DMS 273 (cell line): ENCODE results near the gene CYB5RL.
A peak's percentile ranks its signal among the peaks of the same experiment; 100 is the strongest.
"Not testable (repeated sequence)": the region's sequence is repeated elsewhere in the genome, so short reads cannot be mapped to it uniquely, and the experiment has no call there.

Experiments
- DNase-seq: peaks from one replicate; lab custom pipeline; 2025; ENCODE audit not compliant: unreplicated experiment; lab: John Stamatoyannopoulos, UW

CYB5RL gene

GRCh38 chr1:54190526-54190925 is 9.3 kb downstream of the CYB5RL start:
- DNase-seq, result no peak

- DNase-seq, result no peak
These were observed 11.5 kb downstream of the CYB5RL start for GRCh38 chr1:54188291-54188690.

GRCh38 chr1:54186056-54186455 is 13.8 kb downstream of the CYB5RL start:
- DNase-seq, result no peak

- DNase-seq, result peak; percentile 43
These were observed 19.0 kb downstream of the CYB5RL start for GRCh38 chr1:54180701-54181360.

- DNase-seq, result no peak
These were observed 21.3 kb downstream of the CYB5RL start for GRCh38 chr1:54178296-54179070.

- no peak for DNase-seq
These were observed 22.1 kb downstream of the CYB5RL start for GRCh38 chr1:54177726-54178125.

GRCh38 chr1:54176621-54177327 is 23.1 kb downstream of the CYB5RL start:
- no peak for DNase-seq

GRCh38 chr1:54174106-54174505 is 25.7 kb downstream of the CYB5RL start:
- no peak for DNase-seq

- no peak for DNase-seq
These were observed 26.1 kb downstream of the CYB5RL start for GRCh38 chr1:54173681-54174080.

- DNase-seq, result no peak
These were observed 26.9 kb downstream of the CYB5RL start for GRCh38 chr1:54172614-54173599.

GRCh38 chr1:54171606-54172005 is 28.2 kb downstream of the CYB5RL start:
- no peak for DNase-seq

GRCh38 chr1:54171016-54171415 is 28.8 kb downstream of the CYB5RL start:
- no peak for DNase-seq

GRCh38 chr1:54169068-54169467 is 30.8 kb downstream of the CYB5RL start:
- DNase-seq, result no peak

- DNase-seq, result no peak
These were observed 31.4 kb downstream of the CYB5RL start for GRCh38 chr1:54168206-54168965.

GRCh38 chr1:54167422-54168139 is 32.2 kb downstream of the CYB5RL start:
- no peak for DNase-seq

GRCh38 chr1:54166357-54166756 is 33.5 kb downstream of the CYB5RL start:
- DNase-seq, result not testable (repeated sequence)

- no peak for DNase-seq
These were observed 34.7 kb downstream of the CYB5RL start for GRCh38 chr1:54165146-54165545.

- no peak for DNase-seq
These were observed 36.3 kb downstream of the CYB5RL start for GRCh38 chr1:54163573-54163972.

GRCh38 chr1:54163051-54163450 is 36.8 kb downstream of the CYB5RL start:
- DNase-seq, result no peak
